A549 (cell line): ENCODE results near the gene NRXN3. TPM values are rescaled to one million over a fixed set of nuclear protein-coding genes. Genes with fewer than 3 reads are reported as not detected.

Experiments
- ATAC-seq, 2 experiments: fragments of 200-7000 bp in 1 of 2; fragments of >200 bp in 1 of 2; cut with Nextera tagmentation in 1 of 2; cut with Tn5 transposase in 1 of 2; 3 replicates each; pipeline versions ENCODE4 v1.8.0 to v1.9.1; 2018 to 2020; ENCODE audit warnings: mild to moderate bottlenecking in 1 of 2, moderate library complexity in 1 of 2
- CTCF ChIA-PET: fragments of 300-600 bp; sonication (Branson Sonifier 250); formaldehyde crosslinking; extraction: SDS; loops from one replicate; lab custom pipeline; 2021; ENCODE audit warnings: antibody characterized with exemption, inconsistent platforms; lab: Yijun Ruan, JAX
- POLR2A ChIA-PET: fragments of 350-600 bp; formaldehyde crosslinking; extraction: SDS; loops from one replicate; lab custom pipeline; 2021; ENCODE audit warnings: antibody characterized with exemption, inconsistent platforms; lab: Yijun Ruan, JAX
- DNase-seq, 2 experiments: peaks; one replicate each; pipeline versions ENCODE4 v3.0.0 to v3.0.0-alpha.2; 2011 to 2016; ENCODE audit warnings: low read depth in 1 of 2, low spot score in 1 of 2
- FAIRE-seq: peaks from 2 replicates; lab custom pipeline; 2011; peaks lifted over from hg19 to GRCh38; lab: Jason Lieb, UNC
- H3K27ac ChIP-seq, 2 experiments: fragments of >200 bp; sonication (Bioruptor Twin); formaldehyde crosslinking; 3 replicates each; pipeline ENCODE4 v1.5.1; 2016 to 2017
- H3K4me1 ChIP-seq: fragments of >200 bp; sonication (Bioruptor Twin); formaldehyde crosslinking; 3 replicates; pipeline ENCODE4 v1.6.1; 2016
- H3K4me2 ChIP-seq: fragments of >200 bp; sonication (Bioruptor Twin); formaldehyde crosslinking; 3 replicates; pipeline ENCODE4 v1.6.1; 2016
- H3K4me3 ChIP-seq: fragments of >200 bp; sonication (Bioruptor Twin); formaldehyde crosslinking; 3 replicates; pipeline ENCODE4 v1.5.1; 2016
- H3K9me3 ChIP-seq: fragments of >200 bp; sonication (Bioruptor Twin); formaldehyde crosslinking; 3 replicates; pipeline ENCODE4 v1.6.1; 2016
- ATOH8 ChIP-seq: fragments of 250-450 bp; sonication (Bioruptor Pico); IDR thresholded peaks from 2 replicates; pipeline ENCODE4 v1.5.0; 2020; ENCODE audit warnings: low read depth, mild to moderate bottlenecking, moderate library complexity
- BHLHE40 ChIP-seq: IDR thresholded peaks from 2 replicates; pipeline ENCODE4 v1.6.1; 2012; ENCODE audit warnings: low read depth, low read length, inconsistent platforms
- CBX2 ChIP-seq: fragments of 200-600 bp; sonication (generic); IDR thresholded peaks from 2 replicates; pipeline ENCODE4 v1.6.1; 2016; ENCODE audit warnings: low read depth, mild to moderate bottlenecking, borderline replicate concordance
- CBX8 ChIP-seq: fragments of 200-600 bp; sonication (generic); IDR thresholded peaks from 2 replicates; pipeline ENCODE4 v1.6.1; 2016
- CEBPB ChIP-seq, 2 experiments: fragments of >200 bp in 1 of 2; sonication (Bioruptor Twin) in 1 of 2; formaldehyde crosslinking in 1 of 2; IDR thresholded peaks; 2 replicates each; pipeline ENCODE4 v1.6.1; 2012 to 2016
- CTCF ChIP-seq: fragments of >200 bp; sonication (Bioruptor Twin); formaldehyde crosslinking; IDR thresholded peaks from 3 replicates; pipeline ENCODE4 v1.5.1; 2016
- EHF ChIP-seq: fragments of 250-450 bp; sonication (Bioruptor Pico); IDR thresholded peaks from 2 replicates; pipeline ENCODE4 v1.5.0; 2020; ENCODE audit warnings: mild to moderate bottlenecking
- FOSB ChIP-seq: fragments of 250-450 bp; sonication (Bioruptor Pico); IDR thresholded peaks from 2 replicates; pipeline ENCODE4 v1.5.0; 2020; ENCODE audit warnings: mild to moderate bottlenecking, moderate library complexity
- GATA3 ChIP-seq: IDR thresholded peaks from 2 replicates; pipeline ENCODE4 v1.6.1; 2012; ENCODE audit warnings: borderline replicate concordance
- HEYL ChIP-seq: fragments of 250-450 bp; sonication (Bioruptor Pico); IDR thresholded peaks from 2 replicates; pipeline ENCODE4 v1.8.0; 2021; ENCODE audit warnings: mild to moderate bottlenecking, moderate library complexity
- HMGXB4 ChIP-seq: fragments of 250-450 bp; sonication (Bioruptor Pico); IDR thresholded peaks from 2 replicates; pipeline ENCODE4 v1.5.0; 2021; ENCODE audit warnings: mild to moderate bottlenecking, moderate library complexity, borderline replicate concordance
- JUNB ChIP-seq: fragments of >200 bp; sonication (Bioruptor Twin); formaldehyde crosslinking; IDR thresholded peaks from 2 replicates; pipeline ENCODE4 v1.6.1; 2016
- KDM1A ChIP-seq: fragments of 200-600 bp; sonication (generic); IDR thresholded peaks from 2 replicates; pipeline ENCODE4 v1.6.1; 2016; ENCODE audit warnings: low read depth, mild to moderate bottlenecking
- NR3C1 ChIP-seq: fragments of >200 bp; sonication (Bioruptor Twin); formaldehyde crosslinking; IDR thresholded peaks from 3 replicates; pipeline ENCODE4 v1.6.1; 2017
- PHF8 ChIP-seq: fragments of 200-600 bp; sonication (generic); IDR thresholded peaks from 2 replicates; pipeline ENCODE4 v1.6.1; 2016; ENCODE audit warnings: low read depth, mild to moderate bottlenecking, antibody characterized with exemption, moderate library complexity, borderline replicate concordance
- POLR2A ChIP-seq: IDR thresholded peaks from 2 replicates; pipeline ENCODE4 v1.6.1; 2012; ENCODE audit warnings: mild to moderate bottlenecking, low read length
- RAD21 ChIP-seq, 2 experiments: fragments of >200 bp in 1 of 2; sonication (Bioruptor Twin) in 1 of 2; formaldehyde crosslinking in 1 of 2; IDR thresholded peaks in 1 of 2; conservative IDR thresholded peaks in 1 of 2; 2 replicates in 1 of 2; 3 replicates in 1 of 2; pipeline ENCODE4 v1.6.1; 2012 to 2018; ENCODE audit warnings: inconsistent platforms in 1 of 2
- RCOR1 ChIP-seq: fragments of 150-350 bp; IDR thresholded peaks from 2 replicates; pipeline ENCODE4 v1.6.1; 2014; ENCODE audit warnings: antibody characterized with exemption, low read length, low read depth
- REST ChIP-seq: fragments of 200-600 bp; sonication (generic); IDR thresholded peaks from 2 replicates; pipeline ENCODE4 v1.6.1; 2016; ENCODE audit warnings: antibody characterized with exemption, mild to moderate bottlenecking, moderate library complexity
- RFX5 ChIP-seq: fragments of 450-650 bp; IDR thresholded peaks from 2 replicates; pipeline ENCODE4 v1.7.1; 2014; ENCODE audit warnings: antibody characterized with exemption, mild to moderate bottlenecking, moderate library complexity
- TFCP2L1 ChIP-seq: fragments of 250-450 bp; sonication (Bioruptor Pico); IDR thresholded peaks from 2 replicates; pipeline ENCODE4 v1.5.0; 2021; ENCODE audit warnings: mild to moderate bottlenecking
- USF2 ChIP-seq: fragments of 450-650 bp; IDR thresholded peaks from 2 replicates; pipeline ENCODE4 v1.6.1; 2014; ENCODE audit warnings: antibody characterized with exemption
- WGBS: methylation state at CpG from one replicate; pipeline ENCODE4 v1.1.6; 2017; ENCODE audit errors: missing lambda C conversion rate; 5-methylcytosine and 5-hydroxymethylcytosine counted together
- polyA plus RNA-seq, 4 experiments: library from polyadenylated mRNA; depleted of rRNA in 3 of 4; stranded (reverse); fragments of >200 nt; fragmentation: RNase III in 1 of 4; extraction: RNeasy Plus Mini Kit Qiagen cat#74134 plus additional on column Dnase treatment in 1 of 4; gene quantifications; 2 replicates in 3 of 4; 3 replicates in 1 of 4; pipeline ENCODE4 v1.2.3, GENCODE V29; 2011 to 2017

The NRXN3 gene
- polyA plus RNA-seq, 2 of the 4 experiments (the other 2 are of a cell fraction) = 0.62 to 2.3 TPM

- no peaks in the 10 kb centered on the region for H3K4me1 ChIP-seq
- 5% methylated on average over 1 of the region's 1 CpG for WGBS
- H3K9me3 ChIP-seq = no peaks in the 10 kb centered on the region
- H3K4me2 ChIP-seq = no peak overlapping the region
- no peak for DNase-seq
- POLR2A ChIA-PET = no interaction called here
- no peak overlapping the region for H3K27ac ChIP-seq
- TF ChIP-seq CBX2 = no peak
- TF ChIP-seq HEYL (CRISPR knock-in tag) = no peak
- TF ChIP-seq ATOH8 (CRISPR knock-in tag) = no peak
- TF ChIP-seq NR3C1 = no peak
- TF ChIP-seq PHF8 = no peak
- TF ChIP-seq RCOR1 = no peak
- no peak for TF ChIP-seq KDM1A
- no peak for TF ChIP-seq JUNB
- no peak for TF ChIP-seq CTCF
- no peak for TF ChIP-seq GATA3
- no peak for TF ChIP-seq CBX8
- TF ChIP-seq RFX5 = no peak
- TF ChIP-seq BHLHE40 = no peak
- no peak for TF ChIP-seq EHF
- TF ChIP-seq USF2 = no peak
- TF ChIP-seq REST = no peak
- TF ChIP-seq FOSB = no peak
- no peak for TF ChIP-seq HMGXB4
- no peak for TF ChIP-seq CEBPB (IDR thresholded peaks at IDR 0.05)
- TF ChIP-seq, all 56 proteins: peak for 0
- ATAC-seq = no peak
- H3K4me3 ChIP-seq = no peak overlapping the region
- no peak for FAIRE-seq
- CTCF ChIA-PET = no interaction called here
Observed at GRCh38 chr14:79320561-79320960, 1150.4 kb downstream of the NRXN3 start.

GRCh38 chr14:79321070-79321469 lies 1150.9 kb downstream of the NRXN3 start:
- Histone ChIP-seq H3K4me2 (no peak overlapping the region), H3K9me3 (no peaks in the 10 kb centered on the region), H3K27ac (no peak overlapping the region), H3K4me3 (no peak overlapping the region), H3K4me1 (no peaks in the 10 kb centered on the region)
- ATAC-seq = no peak
- no peak for TF ChIP-seq POLR2A
- TF ChIP-seq USF2 = no peak
- no peak for TF ChIP-seq CBX2
- TF ChIP-seq BHLHE40 = no peak
- no peak for TF ChIP-seq FOSB
- TF ChIP-seq TFCP2L1 (CRISPR knock-in tag) = no peak
- no peak for TF ChIP-seq RAD21 (conservative IDR thresholded peaks at IDR 0.05 in 1 of 2, IDR thresholded peaks at IDR 0.05 in 1 of 2)
- ChIA-PET CTCF (no interaction called here), POLR2A (no interaction called here)
- FAIRE-seq = no peak
- DNase-seq = no peak
